SK-N-SH (cell line): Measurements from ENCODE around the gene PCDHB10.
"Not testable (repeated sequence)": the region's sequence is repeated elsewhere in the genome, so short reads cannot be mapped to it uniquely, and the experiment has no call there.

Experiments used
- CHD2 ChIP-seq: fragments of 150-350 bp; IDR thresholded peaks from 2 replicates; pipeline ENCODE4 v1.6.1; 2018; ENCODE audit warnings: low read length; ENCODE audit not compliant: partially characterized antibody
- TF ChIP-seq, protein P1 (sequence below): fragments of 200-600 bp; sonication (generic); IDR thresholded peaks from 2 replicates; pipeline ENCODE4 v1.6.1; 2017; ENCODE audit warnings: antibody characterized with exemption, mild to moderate bottlenecking, moderate library complexity

DNA sequence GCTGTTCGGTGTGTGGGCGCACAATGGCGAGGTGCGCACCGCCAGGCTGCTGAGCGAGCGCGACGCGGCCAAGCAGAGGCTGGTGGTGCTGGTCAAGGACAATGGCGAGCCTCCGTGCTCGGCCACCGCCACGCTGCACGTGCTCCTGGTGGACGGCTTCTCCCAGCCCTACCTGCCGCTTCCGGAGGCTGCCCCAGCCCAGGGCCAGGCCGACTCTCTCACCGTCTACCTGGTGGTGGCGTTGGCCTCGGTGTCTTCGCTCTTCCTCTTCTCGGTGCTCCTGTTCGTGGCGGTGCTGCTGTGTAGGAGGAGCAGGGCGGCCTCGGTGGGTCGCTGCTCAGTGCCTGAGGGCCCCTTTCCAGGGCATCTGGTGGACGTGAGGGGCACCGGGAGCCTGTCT, 12.3 kb upstream of the PCDHB10 start:
- TF ChIP-seq, protein P1, sequence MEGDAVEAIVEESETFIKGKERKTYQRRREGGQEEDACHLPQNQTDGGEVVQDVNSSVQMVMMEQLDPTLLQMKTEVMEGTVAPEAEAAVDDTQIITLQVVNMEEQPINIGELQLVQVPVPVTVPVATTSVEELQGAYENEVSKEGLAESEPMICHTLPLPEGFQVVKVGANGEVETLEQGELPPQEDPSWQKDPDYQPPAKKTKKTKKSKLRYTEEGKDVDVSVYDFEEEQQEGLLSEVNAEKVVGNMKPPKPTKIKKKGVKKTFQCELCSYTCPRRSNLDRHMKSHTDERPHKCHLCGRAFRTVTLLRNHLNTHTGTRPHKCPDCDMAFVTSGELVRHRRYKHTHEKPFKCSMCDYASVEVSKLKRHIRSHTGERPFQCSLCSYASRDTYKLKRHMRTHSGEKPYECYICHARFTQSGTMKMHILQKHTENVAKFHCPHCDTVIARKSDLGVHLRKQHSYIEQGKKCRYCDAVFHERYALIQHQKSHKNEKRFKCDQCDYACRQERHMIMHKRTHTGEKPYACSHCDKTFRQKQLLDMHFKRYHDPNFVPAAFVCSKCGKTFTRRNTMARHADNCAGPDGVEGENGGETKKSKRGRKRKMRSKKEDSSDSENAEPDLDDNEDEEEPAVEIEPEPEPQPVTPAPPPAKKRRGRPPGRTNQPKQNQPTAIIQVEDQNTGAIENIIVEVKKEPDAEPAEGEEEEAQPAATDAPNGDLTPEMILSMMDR, result not testable (repeated sequence)
- not testable (repeated sequence) for TF ChIP-seq CHD2
